Measurements from ENCODE around the gene MYL3. TPM values are rescaled to one million over a fixed set of nuclear protein-coding genes. Genes with fewer than 3 reads are reported as not detected.

The MYL3 gene
- total RNA-seq, 3 donors from 2014 or later: 5.9 to 8.5 (median 6.2) TPM

GRCh38 chr3:46899151-46900006 is 36.1 kb upstream of the MYL3 start:
- Histone ChIP-seq H3K27ac (no peak overlapping the region), H3K4me3 (no peak overlapping the region), H3K27me3 (peaks cover 0 to 7% of the 10 kb centered on the region in 2 donors), H3K9me3 (no peaks in the 10 kb centered on the region), H3K36me3 (no peaks in the 10 kb centered on the region), H3K4me1 (no peaks in the 10 kb centered on the region)
- TF ChIP-seq POLR2A (IDR thresholded peaks at IDR 0.05) (no peak), CTCF (IDR thresholded peaks at IDR 0.05) (no peak), POLR2AphosphoS5 (IDR thresholded peaks at IDR 0.05) (no peak)
- intact Hi-C loops (cut with DNase I; ENCODE audit: low total_unique reads): loop anchor here (10.0 kb wide), 1 partner anchor 195 kb away; the partner anchor contains the start of gene TMIE
- no peak for DNase-seq (ENCODE audit: low spot score in 2 of 2)

DNA sequence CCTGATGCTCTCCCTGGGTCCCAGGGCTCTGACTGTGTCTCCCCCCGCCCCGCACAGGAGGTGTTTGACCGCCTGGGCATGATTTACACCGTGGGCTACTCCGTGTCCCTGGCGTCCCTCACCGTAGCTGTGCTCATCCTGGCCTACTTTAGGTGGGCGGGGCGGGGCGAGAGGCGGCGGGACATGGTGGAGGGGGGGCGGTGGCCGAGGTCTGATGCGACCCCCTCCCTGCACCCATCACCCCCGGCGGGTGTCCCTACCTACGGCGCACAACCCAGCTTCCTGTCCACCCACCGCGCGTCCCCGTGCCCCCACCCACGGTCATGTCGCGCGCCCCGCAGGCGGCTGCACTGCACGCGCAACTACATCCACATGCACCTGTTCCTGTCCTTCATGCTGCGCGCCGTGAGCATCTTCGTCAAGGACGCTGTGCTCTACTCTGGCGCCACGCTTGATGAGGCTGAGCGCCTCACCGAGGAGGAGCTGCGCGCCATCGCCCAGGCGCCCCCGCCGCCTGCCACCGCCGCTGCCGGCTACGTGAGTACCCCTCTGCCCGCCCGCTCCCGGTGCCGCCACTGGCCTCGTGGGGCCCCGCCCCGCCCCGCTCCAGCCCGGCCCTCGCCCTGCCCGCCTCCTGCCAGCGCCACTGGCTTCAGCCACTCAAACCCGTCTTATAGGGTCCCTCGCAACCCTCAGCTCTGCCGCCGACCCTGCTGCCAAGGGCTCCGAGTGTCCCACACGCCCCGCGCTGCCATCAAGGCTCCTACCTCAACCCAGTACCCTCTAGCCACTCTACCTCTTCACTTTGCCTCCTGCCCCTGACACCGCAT is 35.3 kb upstream of the MYL3 start:
- no peaks in the 10 kb centered on the region for H3K36me3 ChIP-seq
- TF ChIP-seq POLR2A (IDR thresholded peaks at IDR 0.05) (no peak), CTCF (IDR thresholded peaks at IDR 0.05) (no peak), POLR2AphosphoS5 (IDR thresholded peaks at IDR 0.05) (no peak)
- DNase-seq (ENCODE audit: low spot score in 2 of 2): no peak
- intact Hi-C loops (cut with DNase I; ENCODE audit: low total_unique reads): loop anchor here (10.0 kb wide), 1 partner anchor 194 kb away; the partner anchor contains the start of gene TMIE
- no peaks in the 10 kb centered on the region for H3K4me1 ChIP-seq
- H3K27ac ChIP-seq: no peak overlapping the region
- peaks cover 0 to 7% of the 10 kb centered on the region in 2 donors for H3K27me3 ChIP-seq
- no peak overlapping the region for H3K4me3 ChIP-seq
- no peaks in the 10 kb centered on the region for H3K9me3 ChIP-seq

GRCh38 chr3:46897829-46898320 is 34.6 kb upstream of the MYL3 start:
- DNase-seq (ENCODE audit: low spot score in 2 of 2): no peak
- no peak overlapping the region for H3K27ac ChIP-seq
- peaks cover 0 to 7% of the 10 kb centered on the region in 2 donors for H3K27me3 ChIP-seq
- no peaks in the 10 kb centered on the region for H3K9me3 ChIP-seq
- intact Hi-C loops (cut with DNase I; ENCODE audit: low total_unique reads): loop anchor here (10.0 kb wide), 1 partner anchor 193 kb away; the partner anchor contains the start of gene TMIE
- no peak for TF ChIP-seq POLR2A (IDR thresholded peaks at IDR 0.05)
- TF ChIP-seq POLR2AphosphoS5 (IDR thresholded peaks at IDR 0.05): no peak
- TF ChIP-seq CTCF (IDR thresholded peaks at IDR 0.05): no peak
- H3K36me3 ChIP-seq: no peaks in the 10 kb centered on the region
- H3K4me3 ChIP-seq: no peak overlapping the region
- no peaks in the 10 kb centered on the region for H3K4me1 ChIP-seq

GRCh38 chr3:46897031-46897430 is 33.8 kb upstream of the MYL3 start:
- Histone ChIP-seq H3K27ac (no peak overlapping the region), H3K4me3 (no peak overlapping the region), H3K9me3 (no peaks in the 10 kb centered on the region), H3K36me3 (no peaks in the 10 kb centered on the region), H3K4me1 (no peaks in the 10 kb centered on the region), H3K27me3 (peaks cover 0 to 7% of the 10 kb centered on the region in 2 donors)
- intact Hi-C loops (cut with DNase I; ENCODE audit: low total_unique reads): loop anchor here (10.0 kb wide), 1 partner anchor 192 kb away; the partner anchor contains the start of gene TMIE
- no peak for TF ChIP-seq POLR2A (IDR thresholded peaks at IDR 0.05)
- no peak for TF ChIP-seq POLR2AphosphoS5 (IDR thresholded peaks at IDR 0.05)
- TF ChIP-seq CTCF (IDR thresholded peaks at IDR 0.05): no peak
- DNase-seq (ENCODE audit: low spot score in 2 of 2): no peak

Data from breast epithelium (tissue), 4 donors.